ENCODE measurements around the gene MRC2. TPM values are rescaled to one million over a fixed set of nuclear protein-coding genes. Genes with fewer than 3 reads are reported as not detected.
A peak's percentile ranks its signal among the peaks of the same experiment; 100 is the strongest.

The MRC2 gene
- total and polyA plus RNA-seq, 9 of the 15 experiments (the other 6 are each of a cell fraction or from before 2014, with no cell fraction given) = 0.28 to 11.5 (median 6.6) TPM

GRCh38 chr17:62658136-62658920 lies 30.9 kb downstream of the MRC2 start:
- POLR2A ChIA-PET = no interaction called here
- ATAC-seq (no peak), DNase-seq (ENCODE audit: extremely low read depth in 1 of 4, low spot score in 3 of 4) (no peak), FAIRE-seq (no peak)
- no peak overlapping the region for H2AFZ ChIP-seq (ENCODE audit: low read depth, low read length)
- H3K27me3 ChIP-seq (ENCODE audit: control insufficient read depth in 2 of 2, insufficient read depth in 2 of 2, low read length in 2 of 2) = peaks cover 0 to 10% of the 10 kb centered on the region in 2 experiments; a peak in 2 of 5 replicates
- H3K9ac ChIP-seq (ENCODE audit: insufficient read depth in 1 of 2, low read depth in 2 of 2, low read length in 2 of 2) = no peak overlapping the region
- H3K9me3 ChIP-seq (replicated peaks; ENCODE audit: control insufficient read depth, insufficient read depth, low read depth, low read length) = no peaks in the 10 kb centered on the region
- H4K20me1 ChIP-seq (replicated peaks; ENCODE audit: control insufficient read depth, insufficient read depth, low read length) = 0 out of 2 replicates have a peak, but pooled peaks cover 4% of the 10 kb centered on the region
- CTCF ChIA-PET (ENCODE audit: low intra/inter-chr PET ratio) = no interaction called here
- H3K27ac ChIP-seq (ENCODE audit: extremely low read depth, low read depth, low read length) = no peak overlapping the region
- no peaks in the 10 kb centered on the region for H3K79me2 ChIP-seq (ENCODE audit: control insufficient read depth, insufficient read depth, low read length)
- TF ChIP-seq BHLHE40 (IDR thresholded peaks at IDR 0.05; ENCODE audit: low read length) (0 out of 2 replicates have a peak, but pooled peaks have one; percentile 29), NR2C1 (IDR thresholded peaks at IDR 0.05) (no peak), NR2C1 (tag; IDR thresholded peaks at IDR 0.05) (no peak)
- H3K4me3 ChIP-seq = no peak overlapping the region
- H3K4me2 ChIP-seq (ENCODE audit: insufficient read depth, low read length) = no peak overlapping the region
- in situ Hi-C loops (cut with MboI) (no loop called here), intact Hi-C loops (cut with micrococcal nuclease) (no loop called here)
- no peaks in the 10 kb centered on the region for H3K9me1 ChIP-seq (ENCODE audit: control insufficient read depth, insufficient read depth, low read length)
- no TSS peak for BruUV-seq (replicated peaks)
- H3K4me1 ChIP-seq (replicated peaks in 1 of 2; ENCODE audit: control insufficient read depth in 2 of 2, insufficient read depth in 2 of 2, low read length in 2 of 2) = peaks cover 7 to 12% of the 10 kb centered on the region in 2 experiments; a peak in 4 of 5 replicates
- no peaks in the 10 kb centered on the region for H3K36me3 ChIP-seq (ENCODE audit: control insufficient read depth, insufficient read depth, low read length)
- 9% methylated on average over 14 of the region's 15 CpGs for WGBS (ENCODE audit: insufficient coverage, low coverage, missing lambda C conversion rate)

GRCh38 chr17:62660629-62661118 lies 33.2 kb downstream of the MRC2 start:
- ATAC-seq (no peak), DNase-seq (ENCODE audit: extremely low read depth in 1 of 4, low spot score in 3 of 4) (no peak), FAIRE-seq (no peak)
- intact Hi-C loops (cut with micrococcal nuclease) (no loop called here), in situ Hi-C loops (cut with MboI) (no loop called here)
- no peak overlapping the region for H3K4me2 ChIP-seq (ENCODE audit: insufficient read depth, low read length)
- 4% methylated on average over 2 of the region's 2 CpGs for whole genome bisulfite sequencing (ENCODE audit: insufficient coverage, low coverage, missing lambda C conversion rate)
- no peak overlapping the region for H2AFZ ChIP-seq (ENCODE audit: low read depth, low read length)
- no peak for TF ChIP-seq SAP30 (IDR thresholded peaks at IDR 0.05; ENCODE audit: borderline replicate concordance, insufficient read depth, low read depth, low read length, poor library complexity, severe bottlenecking)
- TF ChIP-seq, protein P1, sequence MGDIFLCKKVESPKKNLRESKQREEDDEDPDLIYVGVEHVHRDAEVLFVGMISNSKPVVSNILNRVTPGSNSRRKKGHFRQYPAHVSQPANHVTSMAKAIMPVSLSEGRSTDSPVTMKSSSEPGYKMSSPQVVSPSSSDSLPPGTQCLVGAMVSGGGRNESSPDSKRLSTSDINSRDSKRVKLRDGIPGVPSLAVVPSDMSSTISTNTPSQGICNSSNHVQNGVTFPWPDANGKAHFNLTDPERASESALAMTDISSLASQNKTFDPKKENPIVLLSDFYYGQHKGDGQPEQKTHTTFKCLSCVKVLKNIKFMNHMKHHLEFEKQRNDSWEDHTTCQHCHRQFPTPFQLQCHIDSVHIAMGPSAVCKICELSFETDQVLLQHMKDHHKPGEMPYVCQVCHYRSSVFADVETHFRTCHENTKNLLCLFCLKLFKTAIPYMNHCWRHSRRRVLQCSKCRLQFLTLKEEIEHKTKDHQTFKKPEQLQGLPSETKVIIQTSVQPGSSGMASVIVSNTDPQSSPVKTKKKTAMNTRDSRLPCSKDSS (IDR thresholded peaks at IDR 0.05; ENCODE audit: low read depth, partially characterized antibody) = peak; percentile 41
- 0 out of 4 replicates have a peak, but pooled peaks of 1 of the 2 experiments have one; percentile 12 for TF ChIP-seq TRIM24 (IDR thresholded peaks at IDR 0.05)
- no peak for TF ChIP-seq NCOA6 (IDR thresholded peaks at IDR 0.05)
- TF ChIP-seq AFF1 (IDR thresholded peaks at IDR 0.05; ENCODE audit: low read depth in 1 of 2, partially characterized antibody in 2 of 2) = peak in 1 of 2 experiments; percentile 93
- ChIA-PET CTCF (ENCODE audit: low intra/inter-chr PET ratio) (interaction anchor here (0.6 kb wide), 1 partner anchor 73 kb away, joined by 3 read pairs; no protein-coding TSS in a partner anchor), POLR2A (interaction anchor here (0.6 kb wide), 1 partner anchor 26 kb away, joined by 3 read pairs; no protein-coding TSS in a partner anchor)
- peaks cover 3 to 17% of the 10 kb centered on the region in 2 experiments; a peak in 3 of 5 replicates for H3K27me3 ChIP-seq (ENCODE audit: control insufficient read depth in 2 of 2, insufficient read depth in 2 of 2, low read length in 2 of 2)
- H3K79me2 ChIP-seq (ENCODE audit: control insufficient read depth, insufficient read depth, low read length) = no peaks in the 10 kb centered on the region
- no peaks in the 10 kb centered on the region for H4K20me1 ChIP-seq (replicated peaks; ENCODE audit: control insufficient read depth, insufficient read depth, low read length)
- H3K36me3 ChIP-seq (ENCODE audit: control insufficient read depth, insufficient read depth, low read length) = no peaks in the 10 kb centered on the region
- H3K9me1 ChIP-seq (ENCODE audit: control insufficient read depth, insufficient read depth, low read length) = no peaks in the 10 kb centered on the region
- H3K9ac ChIP-seq (ENCODE audit: insufficient read depth in 1 of 2, low read depth in 2 of 2, low read length in 2 of 2) = no peak overlapping the region
- no peak overlapping the region for H3K27ac ChIP-seq (ENCODE audit: extremely low read depth, low read depth, low read length)
- BruUV-seq (replicated peaks) = no TSS peak
- H3K4me3 ChIP-seq = no peak overlapping the region
- no peaks in the 10 kb centered on the region for H3K9me3 ChIP-seq (replicated peaks; ENCODE audit: control insufficient read depth, insufficient read depth, low read depth, low read length)
- peaks cover 0 to 8% of the 10 kb centered on the region in 2 experiments; a peak in 2 of 5 replicates for H3K4me1 ChIP-seq (replicated peaks in 1 of 2; ENCODE audit: control insufficient read depth in 2 of 2, insufficient read depth in 2 of 2, low read length in 2 of 2)

Data from K562 (cell line).